GM19239 (cell line): ENCODE measurements around the gene RARG.
"Not testable (repeated sequence)": the region's sequence is repeated elsewhere in the genome, so short reads cannot be mapped to it uniquely, and the experiment has no call there.

Source experiments
- DNase-seq: peaks from one replicate; pipeline ENCODE4 v3.0.0; 2011; ENCODE audit warnings: low spot score; ENCODE audit not compliant: insufficient read length
- FAIRE-seq: peaks from 2 replicates; lab custom pipeline; 2011; peaks lifted over from hg19 to GRCh38; lab: Jason Lieb, UNC

Gene RARG

DNA sequence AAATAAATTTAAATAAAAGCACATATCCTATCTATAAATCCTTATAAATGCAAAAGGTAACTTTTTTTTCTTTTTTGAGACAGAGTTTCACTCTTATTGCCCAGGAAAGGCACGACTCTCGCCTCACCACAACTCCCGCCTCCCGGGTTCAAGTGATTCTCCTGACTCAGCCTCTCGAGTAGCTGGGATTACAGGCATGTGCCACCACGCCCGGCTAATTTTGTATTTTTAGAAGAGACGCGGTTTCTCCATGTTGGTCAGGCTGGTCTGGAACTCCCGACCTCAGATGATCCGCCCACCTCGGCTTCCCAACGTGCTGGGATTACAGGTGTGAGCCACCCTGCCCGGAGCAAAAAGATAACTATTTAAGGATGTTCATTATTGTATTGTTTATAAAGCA lies 53.2 kb downstream of the RARG start:
- not testable (repeated sequence) for FAIRE-seq, DNase-seq

- FAIRE-seq, DNase-seq: not testable (repeated sequence)
Measured at GRCh38 chr12:53177447-53177846, 54.6 kb downstream of the RARG start.

DNA sequence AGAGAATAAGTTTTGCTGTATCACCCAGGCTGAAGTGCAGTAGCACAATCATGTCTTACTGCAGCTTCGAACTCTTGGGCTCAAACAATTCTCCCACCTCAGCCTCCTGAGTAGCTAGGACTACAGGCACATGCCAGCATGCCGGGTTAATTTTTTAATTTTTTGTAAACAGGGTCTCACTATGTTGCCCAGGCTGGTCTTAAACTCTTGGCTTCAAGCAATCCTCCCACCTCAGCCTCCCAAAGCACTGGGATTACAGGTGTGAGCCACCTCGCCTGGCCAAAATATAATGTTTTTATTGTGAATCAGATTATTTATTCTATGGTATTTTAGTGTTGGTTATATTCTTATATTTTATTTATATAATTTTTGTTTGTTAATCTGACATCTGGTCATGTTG lies 55.3 kb downstream of the RARG start:
- FAIRE-seq (no peak), DNase-seq (no peak)

DNA sequence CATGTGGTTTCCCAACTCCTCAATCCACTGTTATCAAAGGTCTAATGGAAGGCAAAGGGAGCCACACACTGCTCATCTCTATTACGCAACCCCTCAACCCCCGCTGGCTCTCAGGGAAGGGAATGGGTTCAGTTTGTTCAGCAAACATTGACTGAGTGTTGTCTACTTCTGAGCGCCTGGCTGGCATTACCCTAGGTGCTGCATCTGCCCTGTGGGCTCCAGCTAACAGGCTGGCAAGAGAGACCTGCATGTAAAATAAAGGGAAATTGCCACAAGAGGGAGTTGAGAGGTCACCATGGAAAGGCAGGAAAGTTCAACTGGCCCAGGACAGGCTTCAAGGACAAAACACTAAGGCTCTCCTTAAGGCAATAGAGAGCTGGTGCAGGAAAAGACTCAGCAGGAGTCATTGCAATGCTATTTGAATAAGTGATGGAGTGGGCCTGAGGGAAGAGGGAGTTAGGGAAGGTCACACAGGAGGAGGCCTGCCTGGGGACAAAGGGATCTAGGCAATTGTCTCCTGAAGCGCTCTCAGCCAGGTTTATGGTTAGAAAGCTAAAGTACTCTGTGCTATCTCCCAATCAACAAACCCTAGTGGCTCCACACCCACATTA lies 57.0 kb downstream of the RARG start:
- FAIRE-seq: peak; percentile 71
- no peak for DNase-seq

DNA sequence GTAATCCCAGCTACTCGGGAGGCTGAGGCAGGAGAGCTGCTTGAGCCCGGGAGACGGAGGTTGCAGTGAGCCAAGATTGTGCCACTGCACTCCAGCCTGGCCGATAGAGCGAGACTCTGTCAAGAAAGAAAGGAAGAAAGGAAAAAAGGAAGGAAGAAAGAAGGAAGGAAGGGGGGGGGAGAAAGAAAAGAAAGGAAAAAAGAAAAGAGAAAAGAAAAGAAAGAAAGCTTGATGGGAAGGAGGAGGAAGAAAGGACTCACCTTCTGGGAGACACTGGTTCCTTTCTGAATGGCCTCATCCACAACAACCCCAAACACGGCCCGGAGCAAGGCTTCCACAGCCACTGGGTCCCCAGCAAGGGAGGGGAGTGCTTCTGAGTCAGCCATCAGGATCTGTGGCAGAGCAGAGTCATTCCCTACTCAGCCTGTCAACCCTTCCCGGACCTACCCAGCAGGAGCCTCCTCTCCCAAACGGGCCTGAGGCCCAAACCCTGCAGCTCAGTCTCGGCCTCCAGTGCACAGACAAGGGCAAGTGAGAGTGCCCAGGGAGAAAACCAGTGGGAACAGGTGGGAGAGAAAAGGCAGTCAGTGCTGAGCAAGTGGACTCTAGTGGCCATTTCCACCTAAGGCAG lies 58.8 kb downstream of the RARG start:
- FAIRE-seq: no peak
- no peak for DNase-seq

DNA sequence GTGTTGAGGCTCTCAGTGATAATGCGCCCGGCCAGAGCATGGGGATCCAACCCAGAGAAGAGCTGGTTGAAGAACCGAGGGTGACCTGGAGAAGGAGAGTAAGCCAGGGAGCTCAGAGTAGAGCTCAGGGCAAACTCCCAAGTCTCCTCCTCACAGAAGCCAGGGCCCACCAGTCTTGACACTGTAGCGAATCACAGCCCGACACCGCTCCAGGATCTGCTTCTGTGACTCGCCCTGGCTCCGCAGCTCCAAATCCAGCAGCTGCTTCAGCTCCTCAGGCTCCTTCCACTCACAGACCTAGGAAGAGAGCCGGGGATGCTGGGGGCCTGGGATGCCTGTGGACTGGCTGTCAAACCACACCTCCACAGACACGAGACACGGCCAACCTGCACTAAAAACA lies 59.7 kb downstream of the RARG start:
- FAIRE-seq: no peak
- DNase-seq: no peak

GRCh38 chr12:53171725-53172329 lies 60.2 kb downstream of the RARG start:
- no peak for FAIRE-seq
- DNase-seq: no peak

DNA sequence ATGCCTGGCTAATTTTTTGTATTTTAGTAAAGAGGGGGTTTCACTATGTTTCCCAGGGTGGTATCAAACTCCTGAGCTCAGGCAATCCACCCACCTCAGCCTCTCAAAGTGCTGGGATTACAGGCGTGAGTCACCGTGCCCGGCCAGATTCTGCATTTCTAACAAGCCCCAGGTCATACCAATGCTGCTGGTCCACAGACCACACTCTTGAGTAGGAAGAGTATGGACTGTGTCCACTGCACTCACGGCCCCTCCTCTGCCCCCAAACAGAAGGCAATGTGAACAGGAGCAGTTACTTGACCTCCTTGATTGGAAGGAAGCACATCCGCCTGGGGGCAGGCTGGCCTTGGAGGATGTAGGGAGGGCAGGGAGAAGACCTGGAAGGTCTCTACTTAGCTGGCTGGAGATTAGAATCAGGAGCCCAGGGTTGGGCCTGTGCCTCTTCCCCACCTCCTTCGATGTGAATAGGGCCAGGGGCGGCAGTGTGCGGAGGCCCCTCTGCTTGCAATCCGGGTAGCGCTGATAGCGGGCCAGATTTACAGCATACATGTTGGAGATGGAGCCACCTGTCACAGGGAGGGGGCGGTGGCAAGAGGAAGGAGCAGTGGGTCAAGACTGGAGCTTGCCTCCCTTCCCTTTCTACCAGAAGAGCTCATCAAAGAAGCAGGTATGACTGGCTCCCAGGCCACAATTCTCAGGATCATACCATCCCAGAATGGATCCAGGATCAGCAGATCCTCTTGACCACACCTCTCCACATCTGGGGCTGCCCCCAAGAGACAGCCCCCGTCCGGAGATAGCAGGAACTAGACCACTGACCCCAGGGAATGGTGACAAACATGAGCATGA lies 60.9 kb downstream of the RARG start:
- no peak for DNase-seq
- no peak for FAIRE-seq

GRCh38 chr12:53170215-53170614 lies 61.8 kb downstream of the RARG start:
- no peak for DNase-seq
- no peak for FAIRE-seq

GRCh38 chr12:53169644-53170043 lies 62.4 kb downstream of the RARG start:
- no peak for FAIRE-seq
- DNase-seq: no peak

DNA sequence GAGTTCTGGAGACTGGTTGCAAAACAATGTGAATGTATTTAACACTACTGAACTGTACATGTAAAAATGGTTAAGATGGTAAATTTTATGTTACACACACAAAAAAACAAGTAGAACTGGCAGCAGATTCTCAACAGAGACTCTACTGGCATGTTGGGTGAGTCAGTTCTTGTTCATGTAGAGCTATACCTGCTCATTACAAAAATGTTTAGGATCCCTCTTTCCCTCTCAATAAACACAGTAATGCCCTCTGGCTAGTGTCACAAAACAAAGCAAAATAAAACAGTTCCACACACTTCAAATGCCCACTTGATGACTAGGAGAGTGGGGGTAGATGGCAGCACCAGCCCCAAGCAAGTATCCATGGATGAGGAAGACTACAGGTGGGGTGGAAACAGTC lies 65.2 kb downstream of the RARG start:
- no peak for FAIRE-seq
- no peak for DNase-seq

DNA sequence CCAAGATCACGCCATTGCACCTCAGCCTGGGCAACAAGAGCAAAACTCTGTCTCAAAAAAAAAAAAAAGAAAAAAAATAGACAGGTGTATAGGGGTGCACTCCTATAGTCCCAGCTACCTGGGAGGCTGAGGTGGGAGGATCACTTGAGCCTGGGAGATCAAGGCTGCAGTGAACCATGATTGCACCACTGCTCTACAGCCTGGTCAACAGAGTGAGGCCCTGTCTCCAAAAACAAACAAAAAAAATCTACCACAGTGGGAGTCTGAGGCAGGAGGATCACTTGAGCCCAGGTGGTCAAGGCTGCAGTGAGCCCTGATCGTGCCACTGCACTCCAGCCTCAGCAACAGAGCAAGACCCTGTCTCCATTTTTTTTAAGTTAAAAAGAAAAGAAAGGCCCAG lies 69.0 kb downstream of the RARG start:
- not testable (repeated sequence) for FAIRE-seq, DNase-seq

DNA sequence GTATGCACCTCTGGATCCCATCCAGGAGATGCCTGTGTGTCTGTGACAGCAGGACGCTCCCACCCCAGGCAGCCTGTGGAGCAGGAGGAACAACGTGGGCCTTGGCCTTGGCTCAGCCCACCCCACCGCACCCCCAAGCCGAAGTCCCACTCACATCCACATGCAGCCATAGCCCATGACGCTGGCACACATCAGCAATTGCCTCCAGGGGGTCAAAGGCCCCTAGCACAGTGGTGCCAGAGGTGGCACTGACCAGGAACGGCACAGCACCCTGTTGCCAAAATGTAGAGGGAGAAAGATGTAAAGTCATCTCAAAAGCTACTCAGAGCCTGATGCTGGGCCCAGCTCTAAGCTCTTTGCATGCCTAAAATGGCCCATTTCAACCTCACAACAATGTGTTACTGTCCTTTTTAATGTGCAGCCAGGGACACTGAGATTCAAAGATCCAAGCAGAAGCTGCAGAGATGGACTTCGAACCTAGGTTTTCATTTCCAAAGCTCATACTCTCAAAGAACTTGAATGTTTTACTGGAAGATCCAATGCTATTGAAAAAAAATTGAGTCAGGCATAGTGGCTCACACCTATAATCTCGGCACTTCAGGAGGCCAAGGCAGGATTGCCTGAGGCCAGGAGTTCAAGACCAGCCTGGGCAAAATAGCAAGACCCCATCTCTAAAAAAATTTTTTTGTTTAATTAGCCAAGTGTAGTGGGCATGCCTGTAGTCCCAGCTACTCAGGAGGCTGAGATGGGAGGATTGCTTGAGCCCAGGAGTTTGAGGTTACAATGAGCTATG lies 70.7 kb downstream of the RARG start:
- FAIRE-seq: no peak

DNA sequence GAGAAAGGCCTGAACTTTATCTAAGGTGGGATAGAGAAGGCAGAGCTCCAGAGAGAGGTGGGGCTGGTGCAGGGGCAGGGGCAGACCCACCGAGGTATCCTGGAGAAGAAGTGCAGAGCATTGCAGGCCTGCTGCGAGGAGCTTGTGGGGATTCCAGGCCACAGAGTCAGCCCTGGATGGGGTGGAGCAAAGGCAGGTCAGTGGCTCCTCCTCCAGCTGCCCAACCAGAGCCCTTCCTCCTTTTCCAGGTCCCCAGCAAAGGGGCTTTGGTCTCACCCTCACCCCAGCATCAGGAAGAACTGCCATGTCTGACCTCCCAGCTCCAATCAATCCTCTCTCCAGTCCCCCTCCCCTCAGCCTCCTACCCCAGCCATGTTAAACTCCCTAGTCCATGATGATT lies 71.3 kb downstream of the RARG start:
- FAIRE-seq (no peak), DNase-seq (no peak)

More for the DNA sequence above, 70.7 kb downstream of the RARG start:
- DNase-seq: no peak
